Erythroblast (primary cell): Measurements from ENCODE around the gene RBCK1.
"Not testable (repeated sequence)": the region's sequence is repeated elsewhere in the genome, so short reads cannot be mapped to it uniquely, and the experiment has no call there.

ENCODE experiments used
- GATA1 ChIP-seq: IDR thresholded peaks from 2 replicates; pipeline ENCODE4 v1.6.1; 2011; ENCODE audit warnings: low read depth, mild to moderate bottlenecking, control low read depth, low read length, moderate library complexity
- POLR2A ChIP-seq: IDR thresholded peaks from 2 replicates; pipeline ENCODE4 v1.6.1; 2011; ENCODE audit warnings: mild to moderate bottlenecking, low read length

GRCh38 chr20:386634-387033 is 21.5 kb upstream of the RBCK1 start:
- not testable (repeated sequence) for TF ChIP-seq GATA1, POLR2A
